Neuronal stem cell (in vitro differentiated cells): ENCODE measurements around the gene SGTA.
"Not testable (repeated sequence)": the region's sequence is repeated elsewhere in the genome, so short reads cannot be mapped to it uniquely, and the experiment has no call there.

Source experiments
- DNase-seq: peaks from one replicate; pipeline ENCODE4 v3.0.0-alpha.2; 2013; ENCODE audit warnings: low spot score
- H2AFZ ChIP-seq: one replicate; pipeline ENCODE4 v1.6.1; 2013; ENCODE audit warnings: mild to moderate bottlenecking, low read length, inconsistent platforms
- H2AK5ac ChIP-seq: 2 replicates; pipeline ENCODE4 v1.6.1; 2013; ENCODE audit warnings: low read depth, mild to moderate bottlenecking, inconsistent platforms, low read length, moderate library complexity, mixed read lengths
- H2BK120ac ChIP-seq: 2 replicates; pipeline ENCODE4 v1.6.1; 2013; ENCODE audit warnings: low read depth, mild to moderate bottlenecking, inconsistent platforms, low read length, moderate library complexity, mixed read lengths
- H2BK12ac ChIP-seq: one replicate; pipeline ENCODE4 v1.6.1; 2013; ENCODE audit warnings: low read length, inconsistent platforms
- H2BK15ac ChIP-seq: 2 replicates; pipeline ENCODE4 v1.6.1; 2013; ENCODE audit warnings: mild to moderate bottlenecking, low read length, inconsistent platforms, mixed read lengths
- H2BK5ac ChIP-seq: one replicate; pipeline ENCODE4 v1.6.1; 2013; ENCODE audit warnings: inconsistent platforms, mild to moderate bottlenecking, low read length, moderate library complexity
- H3K14ac ChIP-seq: one replicate; pipeline ENCODE4 v1.6.1; 2013; ENCODE audit warnings: low read length, inconsistent platforms
- H3K18ac ChIP-seq: 2 replicates; pipeline ENCODE4 v1.6.1; 2013; ENCODE audit warnings: low read length, inconsistent platforms
- H3K23ac ChIP-seq: 2 replicates; pipeline ENCODE4 v1.6.1; 2013; ENCODE audit warnings: low read depth, mild to moderate bottlenecking, mixed read lengths, low read length, inconsistent platforms; ENCODE audit not compliant: poor library complexity
- H3K27ac ChIP-seq: replicated peaks from 3 replicates; pipeline ENCODE4 v1.5.1; 2013; ENCODE audit warnings: low read length, inconsistent platforms
- H3K27me3 ChIP-seq, 3 experiments: 2 replicates each; pipeline ENCODE4 v1.6.1; 2013; ENCODE audit warnings: low read length in 3 of 3, mild to moderate bottlenecking in 2 of 3, inconsistent platforms in 1 of 3, low read depth in 1 of 3, mixed read lengths in 1 of 3, moderate library complexity in 1 of 3; ENCODE audit not compliant: control insufficient read depth in 3 of 3, insufficient read depth in 3 of 3
- H3K36me3 ChIP-seq, 2 donors: replicated peaks in 1 of 2; 2 replicates each; pipeline ENCODE4 v1.6.1; 2013; ENCODE audit warnings: low read length in 2 of 2; ENCODE audit not compliant: control insufficient read depth in 2 of 2, insufficient read depth in 2 of 2
- H3K4ac ChIP-seq: 2 replicates; pipeline ENCODE4 v1.6.1; 2013; ENCODE audit warnings: inconsistent platforms, mild to moderate bottlenecking, low read length, moderate library complexity
- H3K4me1 ChIP-seq, 2 donors: 1 replicate in 1 of 2; 2 replicates in 1 of 2; pipeline ENCODE4 v1.6.1; 2013; ENCODE audit warnings: low read length in 2 of 2, low read depth in 1 of 2; ENCODE audit not compliant: control insufficient read depth in 2 of 2, insufficient read depth in 1 of 2
- H3K4me2 ChIP-seq: one replicate; pipeline ENCODE4 v1.6.1; 2013; ENCODE audit warnings: mild to moderate bottlenecking, low read length, inconsistent platforms; ENCODE audit not compliant: insufficient read depth, poor library complexity, severe bottlenecking
- H3K4me3 ChIP-seq, 2 donors: 2 replicates each; pipeline ENCODE4 v1.5.1; 2013; ENCODE audit warnings: low read length in 2 of 2, mild to moderate bottlenecking in 2 of 2, inconsistent platforms in 1 of 2, moderate library complexity in 1 of 2
- H3K79me1 ChIP-seq: one replicate; pipeline ENCODE4 v1.6.1; 2013; ENCODE audit warnings: low read depth, mild to moderate bottlenecking, inconsistent platforms, low read length, moderate library complexity
- H3K9ac ChIP-seq: one replicate; pipeline ENCODE4 v1.6.1; 2013; ENCODE audit warnings: mild to moderate bottlenecking, low read depth, low read length, inconsistent platforms; ENCODE audit not compliant: poor library complexity
- H3K9me3 ChIP-seq, 2 donors: replicated peaks in 1 of 2; 2 replicates each; pipeline versions ENCODE3 to v1.6.1; 2013; ENCODE audit warnings: low read length in 2 of 2, mild to moderate bottlenecking in 2 of 2, inconsistent platforms in 1 of 2, low read depth in 1 of 2, mixed read lengths in 1 of 2, moderate library complexity in 1 of 2; ENCODE audit not compliant: control insufficient read depth in 2 of 2, insufficient read depth in 1 of 2
- H4K8ac ChIP-seq: one replicate; pipeline ENCODE4 v1.6.1; 2013; ENCODE audit warnings: low read depth, mild to moderate bottlenecking, inconsistent platforms, low read length, moderate library complexity
- H4K91ac ChIP-seq: one replicate; pipeline ENCODE4 v1.6.1; 2013; ENCODE audit warnings: low read length, low read depth, mild to moderate bottlenecking, inconsistent platforms; ENCODE audit not compliant: poor library complexity
- WGBS, 2 donors: extraction: QIAGEN DNeasy Blood & Tissue Kit; methylation state at CpG; one replicate each; pipeline ENCODE4 v1.1.7; 2013; ENCODE audit warnings: missing lambda C conversion rate in 2 of 2, mixed read lengths in 1 of 2; ENCODE audit not compliant: insufficient read length in 2 of 2, insufficient replicate concordance in 1 of 2; ENCODE audit errors: extremely low coverage in 2 of 2; 5-methylcytosine and 5-hydroxymethylcytosine counted together

Gene SGTA

GRCh38 chr19:2716275-2716650 lies 66.8 kb downstream of the SGTA start:
- H3K9ac ChIP-seq: no peak overlapping the region
- no peak overlapping the region for H3K23ac ChIP-seq
- peaks cover 0 to 9% (median 0%) of the 10 kb centered on the region in 3 experiments for H3K27me3 ChIP-seq
- no peaks in the 10 kb centered on the region for H3K79me1 ChIP-seq
- H3K4me3 ChIP-seq: no peak overlapping the region
- H3K9me3 ChIP-seq: peaks cover 9 to 10% of the 10 kb centered on the region in 2 donors
- H2BK120ac ChIP-seq: no peak overlapping the region
- no peak overlapping the region for H4K8ac ChIP-seq
- H3K4me2 ChIP-seq: no peak overlapping the region
- no peak overlapping the region for H2AK5ac ChIP-seq
- no peak overlapping the region for H3K27ac ChIP-seq
- H4K91ac ChIP-seq: no peak overlapping the region
- no peak overlapping the region for H3K14ac ChIP-seq
- no peak overlapping the region for H2AFZ ChIP-seq
- DNase-seq: no peak
- H2BK15ac ChIP-seq: no peak overlapping the region
- no peak overlapping the region for H3K4ac ChIP-seq
- peaks cover 0 to 5% of the 10 kb centered on the region in 2 donors for H3K36me3 ChIP-seq
- H3K18ac ChIP-seq: no peak overlapping the region
- no peak overlapping the region for H2BK5ac ChIP-seq
- no peak overlapping the region for H2BK12ac ChIP-seq
- no CpG with 5 or more reads among the region's 19 CpGs for WGBS, 2 donors
- H3K4me1 ChIP-seq: peaks cover 8 to 10% of the 10 kb centered on the region in 2 donors

GRCh38 chr19:2715470-2716274 lies 67.4 kb downstream of the SGTA start:
- Histone ChIP-seq H3K18ac (no peak overlapping the region), H3K23ac (no peak overlapping the region), H3K14ac (no peak overlapping the region), H3K79me1 (no peaks in the 10 kb centered on the region), H2BK12ac (no peak overlapping the region), H4K8ac (no peak overlapping the region), H3K27ac (no peak overlapping the region), H4K91ac (no peak overlapping the region), H2BK15ac (no peak overlapping the region), H2AFZ (no peak overlapping the region), H3K9ac (no peak overlapping the region), H2BK120ac (no peak overlapping the region), H2AK5ac (no peak overlapping the region), H3K4me2 (no peak overlapping the region), H3K36me3 (peaks cover 0 to 5% of the 10 kb centered on the region in 2 donors), H3K4me1 (peaks cover 8 to 9% of the 10 kb centered on the region in 2 donors), H3K9me3 (peaks cover 9 to 10% of the 10 kb centered on the region in 2 donors), H3K4ac (no peak overlapping the region), H2BK5ac (no peak overlapping the region), H3K4me3 (no peak overlapping the region), H3K27me3 (peaks cover 0 to 9% (median 0%) of the 10 kb centered on the region in 3 experiments)
- WGBS, 2 donors: no CpG with 5 or more reads among the region's 12 CpGs
- no peak for DNase-seq

- Histone ChIP-seq H3K27me3 (peaks cover 0 to 2% (median 0%) of the 10 kb centered on the region in 3 experiments), H3K79me1 (no peaks in the 10 kb centered on the region), H2BK12ac (no peak overlapping the region), H3K27ac (no peak overlapping the region), H2BK15ac (no peak overlapping the region), H3K23ac (peak overlapping the region; percentile 25), H2AK5ac (no peak overlapping the region), H2AFZ (no peak overlapping the region), H3K9me3 (peaks cover 9 to 10% of the 10 kb centered on the region in 2 donors), H3K4me2 (no peak overlapping the region), H3K4me3 (peak overlapping the region in 1 of 2 donors; percentile 37), H3K9ac (peak overlapping the region; percentile 3), H4K8ac (no peak overlapping the region), H3K36me3 (peaks cover 0 to 5% of the 10 kb centered on the region in 2 donors), H3K4ac (no peak overlapping the region), H3K18ac (no peak overlapping the region), H4K91ac (no peak overlapping the region), H2BK5ac (no peak overlapping the region), H3K4me1 (no peaks in the 10 kb centered on the region), H3K14ac (no peak overlapping the region), H2BK120ac (no peak overlapping the region)
- no peak for DNase-seq
- WGBS, 2 donors: no CpG with 5 or more reads among the region's 16 CpGs
Observed at GRCh38 chr19:2714531-2715269, 68.4 kb downstream of the SGTA start.

GRCh38 chr19:2714102-2714501 lies 69.0 kb downstream of the SGTA start:
- not testable (repeated sequence) for DNase-seq, H3K4ac ChIP-seq, H2BK12ac ChIP-seq, H3K14ac ChIP-seq, H3K18ac ChIP-seq, H4K8ac ChIP-seq, H3K4me1 ChIP-seq, H3K4me2 ChIP-seq, H2AK5ac ChIP-seq, H2BK15ac ChIP-seq, H3K36me3 ChIP-seq, H2AFZ ChIP-seq, H4K91ac ChIP-seq, H3K79me1 ChIP-seq, H2BK5ac ChIP-seq, H3K9ac ChIP-seq, H3K27ac ChIP-seq, H3K27me3 ChIP-seq, H2BK120ac ChIP-seq, H3K4me3 ChIP-seq, H3K9me3 ChIP-seq
- WGBS, 2 donors: no CpG with 5 or more reads among the region's 1 CpG
- H3K23ac ChIP-seq: peak overlapping the region; percentile 25
